ENCODE data around the gene BMP8B. TPM values are rescaled to one million over a fixed set of nuclear protein-coding genes. Genes with fewer than 3 reads are reported as not detected.

Gene BMP8B
- total and polyA plus RNA-seq, 2 of the 8 experiments (the other 6 are each of a cell fraction or from before 2014, with no cell fraction given) = 0.37 to 0.50 TPM

DNA sequence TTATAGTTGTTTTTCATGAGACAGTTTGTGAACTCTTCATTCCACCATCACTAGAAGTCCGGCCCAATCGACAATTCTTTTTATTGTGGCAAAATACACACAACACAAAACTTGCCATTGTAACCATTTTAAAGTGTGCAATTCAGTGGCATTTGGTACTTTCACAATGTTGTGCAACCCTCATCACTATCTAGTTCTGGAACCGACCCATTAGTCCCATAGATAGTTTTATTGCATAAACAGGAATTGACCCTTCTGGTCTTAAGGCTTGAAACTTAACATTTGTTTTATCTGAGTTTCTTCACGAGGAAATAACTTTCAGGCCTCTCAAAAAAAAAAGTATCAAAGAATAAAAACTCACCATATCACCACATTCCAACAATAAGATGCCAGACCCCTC lies 58.8 kb downstream of the BMP8B start (continued):
- TF ChIP-seq CREB1 (IDR thresholded peaks at IDR 0.05) (no peak), TBP (IDR thresholded peaks at IDR 0.05; ENCODE audit: low read depth, low read length) (no peak), SP4 (IDR thresholded peaks at IDR 0.05; ENCODE audit: low read length) (no peak), SP1 (IDR thresholded peaks at IDR 0.05; ENCODE audit: low read depth, low read length) (no peak), KDM4A (IDR thresholded peaks at IDR 0.05; ENCODE audit: low read depth, low read length, severe bottlenecking) (no peak)
